BE2C (cell line): ENCODE data around the gene UMAD1.

ENCODE experiments used
- DNase-seq: peaks from one replicate; pipeline ENCODE4 v3.0.0-alpha.2; 2020
- H3K27me3 ChIP-seq: fragments of 250-450 bp; sonication (Bioruptor Pico); 2 replicates; pipeline ENCODE4 v1.5.1; 2020; ENCODE audit warnings: mild to moderate bottlenecking
- H3K36me3 ChIP-seq: fragments of 250-450 bp; sonication (Bioruptor Pico); 2 replicates; pipeline ENCODE4 v1.5.1; 2020; ENCODE audit warnings: mild to moderate bottlenecking
- H3K4me1 ChIP-seq: fragments of 250-450 bp; sonication (Bioruptor Pico); 2 replicates; pipeline ENCODE4 v1.5.1; 2020
- H3K4me3 ChIP-seq: 2 replicates; pipeline ENCODE4 v1.5.1; 2011; ENCODE audit warnings: low read depth, low read length
- H3K9me3 ChIP-seq: fragments of 250-450 bp; sonication (Bioruptor Pico); 2 replicates; pipeline ENCODE4 v1.5.1; 2020
- CTCF ChIP-seq: IDR thresholded peaks from 2 replicates; pipeline ENCODE4 v1.5.1; 2012; ENCODE audit warnings: mild to moderate bottlenecking, low read depth, low read length

UMAD1 gene

GRCh38 chr7:7613210-7613609 lies 27.3 kb upstream of the UMAD1 start:
- no peak for TF ChIP-seq CTCF
- Histone ChIP-seq H3K4me3 (no peak overlapping the region), H3K36me3 (no peaks in the 10 kb centered on the region), H3K4me1 (peaks cover 3% of the 10 kb centered on the region), H3K9me3 (no peaks in the 10 kb centered on the region), H3K27me3 (no peaks in the 10 kb centered on the region)
- DNase-seq, result no peak

GRCh38 chr7:7614018-7614741 lies 26.4 kb upstream of the UMAD1 start:
- TF ChIP-seq CTCF, result no peak
- peaks cover 3% of the 10 kb centered on the region for H3K4me1 ChIP-seq
- no peak for DNase-seq

GRCh38 chr7:7617550-7617949 lies 23.0 kb upstream of the UMAD1 start:
- Histone ChIP-seq H3K27me3 (no peaks in the 10 kb centered on the region), H3K9me3 (no peaks in the 10 kb centered on the region), H3K4me1 (peaks cover 2% of the 10 kb centered on the region), H3K4me3 (no peak overlapping the region), H3K36me3 (no peaks in the 10 kb centered on the region)
- no peak for DNase-seq
- no peak for TF ChIP-seq CTCF

More at GRCh38 chr7:7614018-7614741, 26.4 kb upstream of the UMAD1 start:
- Histone ChIP-seq H3K4me3 (no peak overlapping the region), H3K36me3 (no peaks in the 10 kb centered on the region), H3K27me3 (no peaks in the 10 kb centered on the region), H3K9me3 (no peaks in the 10 kb centered on the region)

GRCh38 chr7:7618410-7618809 lies 22.1 kb upstream of the UMAD1 start:
- no peaks in the 10 kb centered on the region for H3K27me3 ChIP-seq
- DNase-seq, result no peak
- TF ChIP-seq CTCF, result no peak

GRCh38 chr7:7620236-7620635 lies 20.3 kb upstream of the UMAD1 start:
- peaks cover 2% of the 10 kb centered on the region for H3K4me1 ChIP-seq
- H3K9me3 ChIP-seq, result no peaks in the 10 kb centered on the region
- no peak overlapping the region for H3K4me3 ChIP-seq
- DNase-seq, result no peak
- H3K27me3 ChIP-seq, result no peaks in the 10 kb centered on the region
- no peak for TF ChIP-seq CTCF
- H3K36me3 ChIP-seq, result no peaks in the 10 kb centered on the region

More at GRCh38 chr7:7618410-7618809, 22.1 kb upstream of the UMAD1 start:
- Histone ChIP-seq H3K9me3 (no peaks in the 10 kb centered on the region), H3K4me3 (no peak overlapping the region), H3K36me3 (no peaks in the 10 kb centered on the region), H3K4me1 (peaks cover 2% of the 10 kb centered on the region)

- no peaks in the 10 kb centered on the region for H3K9me3 ChIP-seq
- no peak for DNase-seq
- H3K4me3 ChIP-seq, result no peak overlapping the region
- no peaks in the 10 kb centered on the region for H3K36me3 ChIP-seq
- no peak for TF ChIP-seq CTCF
- H3K4me1 ChIP-seq, result peaks cover 2% of the 10 kb centered on the region
- H3K27me3 ChIP-seq, result no peaks in the 10 kb centered on the region
Observed at GRCh38 chr7:7620644-7621210, 19.8 kb upstream of the UMAD1 start.
